Panc1 (cell line): Measurements from ENCODE around the gene ZFHX3. TPM values are rescaled to one million over a fixed set of nuclear protein-coding genes. Genes with fewer than 3 reads are reported as not detected.

Experiments used
- ATAC-seq: fragments of 200-7000 bp; cut with Tn5 transposase; 2 replicates; pipeline ENCODE4 v1.9.1; 2020; ENCODE audit warnings: mild to moderate bottlenecking, moderate library complexity
- BruUV-seq: library from RNA; stranded (reverse); fragments of 400-500 nt; replicated peaks from 2 replicates; lab custom pipeline; 2021; lab: Mats Ljungman, UMichigan
- CTCF ChIA-PET: fragments of 300-600 bp; sonication (Branson Sonifier 250); formaldehyde crosslinking; loops from one replicate; lab custom pipeline; 2022; ENCODE audit warnings: antibody characterized with exemption; lab: Charles Lee
- POLR2A ChIA-PET: fragments of 300-600 bp; sonication (Branson Sonifier 250); formaldehyde crosslinking; loops from one replicate; lab custom pipeline; 2022; ENCODE audit warnings: antibody characterized with exemption; lab: Charles Lee
- DNase-seq: peaks from one replicate; pipeline ENCODE4 v3.0.0-alpha.2; 2010; ENCODE audit warnings: low read depth, low spot score
- H3K27ac ChIP-seq: 2 replicates; pipeline ENCODE4 v1.5.1; 2011; ENCODE audit warnings: mild to moderate bottlenecking, low read length, inconsistent platforms
- H3K27me3 ChIP-seq: fragments of 200-500 bp; sonication (Bioruptor generic); 2 replicates; pipeline ENCODE4 v1.6.0; 2014; ENCODE audit warnings: low read length, inconsistent platforms; ENCODE audit not compliant: control insufficient read depth, insufficient read depth
- H3K36me3 ChIP-seq: fragments of 200-500 bp; sonication (Bioruptor generic); 2 replicates; pipeline ENCODE4 v1.5.1; 2014; ENCODE audit warnings: inconsistent platforms, mild to moderate bottlenecking, low read length, moderate library complexity; ENCODE audit not compliant: control insufficient read depth, insufficient read depth
- H3K4me1 ChIP-seq: 2 replicates; pipeline ENCODE4 v1.5.1; 2011; ENCODE audit warnings: inconsistent platforms, mild to moderate bottlenecking, low read length, moderate library complexity; ENCODE audit not compliant: control insufficient read depth, insufficient read depth
- H3K4me3 ChIP-seq, 2 experiments: 2 replicates each; pipeline ENCODE4 v1.5.1; 2011 to 2012; ENCODE audit warnings: low read depth in 2 of 2, low read length in 2 of 2, mild to moderate bottlenecking in 2 of 2, inconsistent platforms in 1 of 2, moderate library complexity in 1 of 2
- H3K9me3 ChIP-seq: fragments of 200-500 bp; sonication (Bioruptor generic); 2 replicates; pipeline ENCODE4 v1.5.1; 2014; ENCODE audit warnings: low read depth, mild to moderate bottlenecking, inconsistent platforms, low read length, moderate library complexity; ENCODE audit not compliant: control insufficient read depth, insufficient read depth
- POLR2AphosphoS5 ChIP-seq: IDR thresholded peaks from 2 replicates; pipeline ENCODE4 v1.6.1; 2012; ENCODE audit warnings: mild to moderate bottlenecking, low read depth, low read length, moderate library complexity
- SIN3A ChIP-seq: IDR thresholded peaks from 2 replicates; pipeline ENCODE4 v1.6.1; 2012; ENCODE audit warnings: low read depth, mild to moderate bottlenecking, low read length, moderate library complexity, borderline replicate concordance; ENCODE audit not compliant: insufficient read depth
- TCF7L2 ChIP-seq: IDR thresholded peaks from 2 replicates; pipeline ENCODE4 v1.6.1; 2011; ENCODE audit warnings: mild to moderate bottlenecking, low read depth, low read length, inconsistent platforms
- in situ Hi-C: cut with HindIII; loops from 2 replicates; pipeline ENCODE4 v1.10.0; 2016; ENCODE audit warnings: low sequenced_read_pairs, low pct_unique_long_range_greater_than_20kb
- intact Hi-C: fragments of 100-400 bp; cut with micrococcal nuclease; formaldehyde crosslinking; loops from one replicate; pipeline ENCODE4 v1.10.0; 2022; ENCODE audit not compliant: unreplicated experiment
- total RNA-seq: library from RNA; stranded (reverse); gene quantifications from one replicate; pipeline ENCODE4 v1.2.1, GENCODE V29; 2021; ENCODE audit not compliant: unreplicated experiment
- TF ChIP-seq, protein P1 (sequence below): fragments of 450-650 bp; IDR thresholded peaks from 2 replicates; pipeline ENCODE4 v1.5.1; 2017; ENCODE audit warnings: mild to moderate bottlenecking
- TF ChIP-seq, protein P2 (sequence below), 2 experiments: IDR thresholded peaks; 2 replicates each; pipeline ENCODE4 v1.6.1; 2011 to 2012; ENCODE audit warnings: low read depth in 2 of 2, control low read depth in 1 of 2, low read length in 1 of 2, mild to moderate bottlenecking in 1 of 2, moderate library complexity in 1 of 2; ENCODE audit not compliant: insufficient read depth in 1 of 2

ZFHX3 gene
- total RNA-seq, 1 experiment from 2014 or later: 7.1 TPM

DNA sequence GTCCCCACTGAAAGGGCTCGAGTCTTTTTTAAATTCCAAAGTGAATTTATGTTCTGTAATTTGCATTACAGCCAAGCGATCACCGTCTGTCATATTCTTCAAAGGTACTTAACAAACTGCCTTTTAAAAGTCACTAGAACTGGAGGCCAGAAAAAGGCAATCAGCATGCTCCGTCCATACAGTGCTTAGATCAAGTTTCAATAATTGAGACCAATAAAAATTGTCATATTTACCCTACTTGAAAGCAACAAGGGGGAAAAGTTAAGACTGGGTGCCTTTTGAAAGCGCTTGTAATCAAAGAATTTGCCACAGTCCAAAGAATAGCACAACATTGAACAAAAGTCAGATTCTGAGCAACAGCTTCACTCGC, 9.0 kb upstream of the ZFHX3 start:
- intact Hi-C loops: loop anchor here (10.0 kb wide), 1 partner anchor 552 kb away; no protein-coding TSS in a partner anchor
- no peaks in the 10 kb centered on the region for H3K27me3 ChIP-seq
- no peaks in the 10 kb centered on the region for H3K9me3 ChIP-seq
- ChIA-PET POLR2A (no interaction called here), CTCF (interaction anchor here (0.6 to 0.7 kb wide), 2 partner anchors 296 to 717 kb away, joined by 3 read pairs; no protein-coding TSS in a partner anchor)
- DNase-seq (no peak), ATAC-seq (no peak)
- H3K4me3 ChIP-seq: peak overlapping the region; percentile 60 to 64
- TSS peak; percentile 76 for BruUV-seq
- no peaks in the 10 kb centered on the region for H3K36me3 ChIP-seq
- peak overlapping the region; percentile 84 for H3K27ac ChIP-seq
- TF ChIP-seq TCF7L2 (no peak), SIN3A (no peak), POLR2AphosphoS5 (no peak)
- TF ChIP-seq, protein P1, sequence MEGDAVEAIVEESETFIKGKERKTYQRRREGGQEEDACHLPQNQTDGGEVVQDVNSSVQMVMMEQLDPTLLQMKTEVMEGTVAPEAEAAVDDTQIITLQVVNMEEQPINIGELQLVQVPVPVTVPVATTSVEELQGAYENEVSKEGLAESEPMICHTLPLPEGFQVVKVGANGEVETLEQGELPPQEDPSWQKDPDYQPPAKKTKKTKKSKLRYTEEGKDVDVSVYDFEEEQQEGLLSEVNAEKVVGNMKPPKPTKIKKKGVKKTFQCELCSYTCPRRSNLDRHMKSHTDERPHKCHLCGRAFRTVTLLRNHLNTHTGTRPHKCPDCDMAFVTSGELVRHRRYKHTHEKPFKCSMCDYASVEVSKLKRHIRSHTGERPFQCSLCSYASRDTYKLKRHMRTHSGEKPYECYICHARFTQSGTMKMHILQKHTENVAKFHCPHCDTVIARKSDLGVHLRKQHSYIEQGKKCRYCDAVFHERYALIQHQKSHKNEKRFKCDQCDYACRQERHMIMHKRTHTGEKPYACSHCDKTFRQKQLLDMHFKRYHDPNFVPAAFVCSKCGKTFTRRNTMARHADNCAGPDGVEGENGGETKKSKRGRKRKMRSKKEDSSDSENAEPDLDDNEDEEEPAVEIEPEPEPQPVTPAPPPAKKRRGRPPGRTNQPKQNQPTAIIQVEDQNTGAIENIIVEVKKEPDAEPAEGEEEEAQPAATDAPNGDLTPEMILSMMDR: no peak
- TF ChIP-seq, protein P2, sequence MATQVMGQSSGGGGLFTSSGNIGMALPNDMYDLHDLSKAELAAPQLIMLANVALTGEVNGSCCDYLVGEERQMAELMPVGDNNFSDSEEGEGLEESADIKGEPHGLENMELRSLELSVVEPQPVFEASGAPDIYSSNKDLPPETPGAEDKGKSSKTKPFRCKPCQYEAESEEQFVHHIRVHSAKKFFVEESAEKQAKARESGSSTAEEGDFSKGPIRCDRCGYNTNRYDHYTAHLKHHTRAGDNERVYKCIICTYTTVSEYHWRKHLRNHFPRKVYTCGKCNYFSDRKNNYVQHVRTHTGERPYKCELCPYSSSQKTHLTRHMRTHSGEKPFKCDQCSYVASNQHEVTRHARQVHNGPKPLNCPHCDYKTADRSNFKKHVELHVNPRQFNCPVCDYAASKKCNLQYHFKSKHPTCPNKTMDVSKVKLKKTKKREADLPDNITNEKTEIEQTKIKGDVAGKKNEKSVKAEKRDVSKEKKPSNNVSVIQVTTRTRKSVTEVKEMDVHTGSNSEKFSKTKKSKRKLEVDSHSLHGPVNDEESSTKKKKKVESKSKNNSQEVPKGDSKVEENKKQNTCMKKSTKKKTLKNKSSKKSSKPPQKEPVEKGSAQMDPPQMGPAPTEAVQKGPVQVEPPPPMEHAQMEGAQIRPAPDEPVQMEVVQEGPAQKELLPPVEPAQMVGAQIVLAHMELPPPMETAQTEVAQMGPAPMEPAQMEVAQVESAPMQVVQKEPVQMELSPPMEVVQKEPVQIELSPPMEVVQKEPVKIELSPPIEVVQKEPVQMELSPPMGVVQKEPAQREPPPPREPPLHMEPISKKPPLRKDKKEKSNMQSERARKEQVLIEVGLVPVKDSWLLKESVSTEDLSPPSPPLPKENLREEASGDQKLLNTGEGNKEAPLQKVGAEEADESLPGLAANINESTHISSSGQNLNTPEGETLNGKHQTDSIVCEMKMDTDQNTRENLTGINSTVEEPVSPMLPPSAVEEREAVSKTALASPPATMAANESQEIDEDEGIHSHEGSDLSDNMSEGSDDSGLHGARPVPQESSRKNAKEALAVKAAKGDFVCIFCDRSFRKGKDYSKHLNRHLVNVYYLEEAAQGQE (IDR thresholded peaks at IDR 0.05; ENCODE audit: insufficient read depth in 1 of 2, low read depth in 2 of 2, low read length in 1 of 2): no peak
- peaks cover 25% of the 10 kb centered on the region for H3K4me1 ChIP-seq
- in situ Hi-C loops: no loop called here

DNA sequence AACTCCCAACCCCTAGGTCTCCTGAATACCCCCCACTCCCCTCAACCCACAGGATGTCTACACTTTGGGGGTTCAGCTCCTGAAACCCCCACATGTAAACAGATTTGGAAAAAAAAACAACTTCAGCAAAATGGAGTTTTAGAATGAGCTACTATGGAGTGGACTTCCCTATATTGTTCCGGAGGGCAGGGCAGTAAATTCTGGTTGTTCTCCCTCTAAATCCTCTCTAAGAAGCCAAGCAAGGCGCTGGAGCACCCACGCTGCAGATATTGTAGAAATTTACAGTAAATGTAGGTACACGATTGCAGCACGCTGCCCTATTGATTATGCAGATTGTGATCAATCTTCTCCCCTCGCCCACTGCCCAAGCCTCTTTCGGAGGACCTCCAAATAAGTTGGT, 8.5 kb upstream of the ZFHX3 start:
- POLR2A ChIA-PET: no interaction called here
- intact Hi-C loops (loop anchor here (10.0 kb wide), 1 partner anchor 552 kb away; no protein-coding TSS in a partner anchor), in situ Hi-C loops (no loop called here)
- H3K4me1 ChIP-seq: peaks cover 29% of the 10 kb centered on the region
- DNase-seq (no peak), ATAC-seq (no peak)
- H3K9me3 ChIP-seq: no peaks in the 10 kb centered on the region
- H3K4me3 ChIP-seq: peak overlapping the region; percentile 60 to 64
- H3K27me3 ChIP-seq: no peaks in the 10 kb centered on the region
- peak overlapping the region; percentile 84 for H3K27ac ChIP-seq
- CTCF ChIA-PET: interaction anchor here (0.6 to 0.7 kb wide), 2 partner anchors 296 to 717 kb away, joined by 3 read pairs; no protein-coding TSS in a partner anchor
- TF ChIP-seq TCF7L2 (no peak), POLR2AphosphoS5 (no peak), SIN3A (no peak)
- TF ChIP-seq, protein P1: no peak
- TF ChIP-seq, protein P2 (IDR thresholded peaks at IDR 0.05; ENCODE audit: insufficient read depth in 1 of 2, low read depth in 2 of 2, low read length in 1 of 2): no peak
- BruUV-seq: no TSS peak
- no peaks in the 10 kb centered on the region for H3K36me3 ChIP-seq
